Retina (tissue), 1 donor: Measurements from ENCODE around the gene PI16.
A peak's percentile ranks its signal among the peaks of the same experiment; 100 is the strongest.

Experiments
- DNase-seq: peaks from one replicate; pipeline ENCODE4 v3.0.0-alpha.2; 2016

The PI16 gene, protein sequence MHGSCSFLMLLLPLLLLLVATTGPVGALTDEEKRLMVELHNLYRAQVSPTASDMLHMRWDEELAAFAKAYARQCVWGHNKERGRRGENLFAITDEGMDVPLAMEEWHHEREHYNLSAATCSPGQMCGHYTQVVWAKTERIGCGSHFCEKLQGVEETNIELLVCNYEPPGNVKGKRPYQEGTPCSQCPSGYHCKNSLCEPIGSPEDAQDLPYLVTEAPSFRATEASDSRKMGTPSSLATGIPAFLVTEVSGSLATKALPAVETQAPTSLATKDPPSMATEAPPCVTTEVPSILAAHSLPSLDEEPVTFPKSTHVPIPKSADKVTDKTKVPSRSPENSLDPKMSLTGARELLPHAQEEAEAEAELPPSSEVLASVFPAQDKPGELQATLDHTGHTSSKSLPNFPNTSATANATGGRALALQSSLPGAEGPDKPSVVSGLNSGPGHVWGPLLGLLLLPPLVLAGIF

DNA sequence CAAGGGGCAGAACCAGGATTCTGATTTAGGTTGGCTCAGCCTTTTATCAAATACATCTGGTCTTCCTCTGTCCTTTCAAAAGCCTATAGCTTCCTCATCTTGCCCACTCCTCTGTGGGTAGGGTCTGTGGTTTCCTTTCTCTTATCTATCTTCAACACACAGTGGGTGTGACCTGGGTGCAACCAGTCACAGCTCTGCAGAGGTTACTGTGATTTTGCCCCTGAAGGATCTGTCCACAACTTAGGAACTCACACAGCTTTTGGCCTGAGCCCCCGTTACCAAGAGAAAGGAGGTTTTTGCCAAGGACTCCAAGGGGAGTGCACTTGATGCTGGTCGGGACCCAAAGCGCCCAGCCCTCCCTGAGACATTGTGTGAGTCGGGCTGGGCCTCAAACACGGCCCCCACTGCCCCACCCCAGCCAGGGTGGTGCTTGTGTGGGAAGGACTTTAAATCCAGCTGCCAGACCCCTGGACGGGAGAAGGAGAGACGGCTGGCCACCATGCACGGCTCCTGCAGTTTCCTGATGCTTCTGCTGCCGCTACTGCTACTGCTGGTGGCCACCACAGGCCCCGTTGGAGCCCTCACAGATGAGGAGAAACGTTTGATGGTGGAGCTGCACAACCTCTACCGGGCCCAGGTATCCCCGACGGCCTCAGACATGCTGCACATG, at the start of gene PI16:
TSS of gene PI16 (plus strand) at position 477 of the 670 bp plus-strand sequence. CDS start at position 500, 23 bp downstream.
- DNase-seq = no peak

DNA sequence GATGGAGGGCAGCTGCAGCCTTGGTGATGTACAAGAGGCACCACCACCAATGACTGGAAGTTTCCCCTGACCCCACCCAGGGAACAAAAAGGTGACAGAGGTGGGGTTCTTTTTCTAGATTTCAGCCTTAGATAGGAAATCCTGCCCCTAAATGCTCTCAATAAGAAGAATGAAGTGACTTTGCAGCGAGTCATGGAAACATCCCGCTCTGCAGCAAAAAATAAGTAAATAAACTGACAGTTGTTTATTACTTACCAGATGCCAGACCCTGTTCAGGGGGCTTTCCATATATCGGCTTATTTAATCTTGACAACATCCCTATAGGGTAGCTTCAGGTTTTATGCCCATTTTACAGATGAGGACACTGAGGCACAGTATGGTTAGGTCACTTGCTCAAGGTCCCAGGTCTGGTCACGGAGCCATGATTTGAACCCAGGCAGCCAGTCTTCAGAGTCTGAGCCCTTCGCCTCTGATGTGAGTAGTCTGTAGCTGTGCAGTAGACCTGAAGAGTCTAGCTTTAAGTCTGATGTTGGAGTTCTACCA, 49.6 kb upstream of the PI16 start:
- DNase-seq = no peak

DNA sequence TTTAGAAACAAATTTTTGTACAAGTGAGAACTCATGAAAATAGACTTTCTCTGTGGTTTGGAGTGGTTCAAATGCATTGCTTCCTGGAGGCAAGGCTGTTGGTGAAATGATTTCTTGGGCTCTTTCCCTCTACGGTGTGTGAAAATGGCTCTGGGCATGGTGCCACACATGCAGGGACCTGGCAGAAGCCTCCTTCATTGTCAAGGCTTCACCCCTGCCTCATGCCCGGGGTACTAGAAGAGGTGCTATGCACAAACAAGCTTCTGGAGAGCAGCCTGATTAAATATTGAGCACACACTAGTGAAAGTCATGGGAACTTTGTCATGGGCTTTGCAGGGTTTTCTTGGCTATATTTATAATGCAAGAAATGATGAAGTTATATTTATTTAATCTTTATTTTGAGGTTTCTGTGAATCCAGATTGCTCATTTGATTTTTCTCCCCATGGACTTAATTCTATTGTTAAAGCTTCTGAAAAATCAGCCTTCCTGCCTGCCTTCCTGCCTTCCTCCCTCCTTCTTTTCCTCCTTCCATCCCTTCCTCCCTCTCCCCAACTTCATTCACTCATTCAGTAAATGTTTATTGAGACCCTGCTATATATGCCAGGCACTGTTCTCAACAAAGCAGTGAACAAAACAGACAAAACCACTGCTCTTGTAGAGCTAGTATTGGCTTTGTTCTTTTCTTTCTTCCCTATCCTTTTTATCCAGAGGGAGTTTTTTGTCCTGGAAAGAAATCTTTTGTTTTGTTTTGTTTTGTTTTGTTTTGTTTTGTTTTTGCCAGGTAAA, 47.8 kb upstream of the PI16 start:
- DNase-seq = no peak

DNA sequence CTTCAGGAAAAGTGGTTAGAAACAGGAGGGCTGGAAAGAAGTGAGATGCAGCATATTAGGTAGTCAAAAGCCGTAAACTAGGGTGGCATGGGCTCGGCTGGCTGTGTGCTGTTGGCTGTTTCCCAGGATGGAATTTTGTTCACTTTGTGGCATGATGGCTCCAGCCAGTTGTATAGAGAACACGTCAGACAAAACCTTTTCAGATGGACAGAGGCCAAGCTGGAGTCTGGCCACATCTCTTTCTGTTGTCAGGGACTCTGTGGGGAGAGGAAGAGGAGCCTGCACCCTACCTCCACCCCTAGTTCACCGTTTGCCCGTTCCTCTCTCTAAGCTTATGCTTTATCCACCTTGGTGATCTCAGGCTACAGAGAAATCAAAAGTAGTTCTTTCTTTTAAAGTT, 46.8 kb upstream of the PI16 start:
- no peak for DNase-seq

DNA sequence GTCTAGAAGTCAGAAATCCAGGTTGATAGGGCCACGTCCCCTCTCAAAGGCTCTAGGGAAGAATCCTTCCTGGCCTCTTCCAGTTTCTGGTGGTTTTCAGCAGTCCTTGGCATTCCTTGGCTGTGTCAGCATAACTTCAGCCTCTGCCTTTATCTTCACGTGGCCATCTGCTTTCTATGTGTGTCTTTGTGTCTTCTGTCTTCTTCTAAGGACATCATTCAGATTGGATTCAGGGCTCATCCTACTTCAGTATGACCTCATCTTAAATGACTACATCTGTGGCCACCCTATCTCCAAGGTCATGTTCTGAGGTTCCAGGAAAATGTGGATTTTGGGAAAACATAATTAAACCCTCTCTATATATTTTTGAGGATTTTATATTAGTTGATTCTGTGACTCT, 45.8 kb upstream of the PI16 start:
- no peak for DNase-seq

DNA sequence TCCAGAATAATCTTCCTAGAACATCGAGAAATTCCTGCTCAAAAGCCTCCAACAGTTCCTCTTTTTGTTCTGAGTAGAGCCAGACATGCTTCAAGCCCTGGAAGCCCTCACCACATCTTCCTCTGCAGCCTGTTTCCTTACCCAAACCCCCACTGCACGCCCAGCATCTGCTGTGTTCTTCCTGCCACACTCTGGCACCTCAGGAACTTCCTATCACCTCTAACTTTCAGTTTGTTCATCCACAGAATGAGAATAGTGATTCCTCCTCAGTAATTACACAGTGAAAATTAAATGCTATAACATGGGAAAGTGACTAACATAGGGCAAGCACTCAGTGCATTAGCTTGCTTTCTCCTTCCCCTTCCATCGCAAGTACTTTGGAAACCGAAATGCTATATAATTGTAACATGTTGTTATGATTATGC, 42.5 kb upstream of the PI16 start:
- no peak for DNase-seq

DNA sequence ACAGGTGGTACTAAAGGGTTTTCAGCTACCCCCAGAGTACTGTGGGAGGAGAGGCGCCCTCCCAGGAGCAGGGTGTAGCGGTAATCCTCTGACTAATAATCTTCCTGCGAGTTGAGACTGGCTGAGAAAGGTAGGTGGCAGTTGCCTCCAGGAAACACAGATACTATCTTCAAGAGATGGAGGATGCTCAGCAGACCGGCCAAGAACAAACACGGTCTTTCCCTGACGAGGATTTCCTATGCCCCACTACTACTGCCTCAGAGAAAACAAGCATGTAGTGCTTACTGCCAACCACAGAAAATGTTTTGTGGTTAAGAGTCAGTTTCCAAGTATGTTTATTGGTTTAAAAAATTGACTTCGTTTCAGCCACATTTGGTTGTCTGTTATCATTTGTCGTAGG, 42.0 kb upstream of the PI16 start:
- DNase-seq = no peak

DNA sequence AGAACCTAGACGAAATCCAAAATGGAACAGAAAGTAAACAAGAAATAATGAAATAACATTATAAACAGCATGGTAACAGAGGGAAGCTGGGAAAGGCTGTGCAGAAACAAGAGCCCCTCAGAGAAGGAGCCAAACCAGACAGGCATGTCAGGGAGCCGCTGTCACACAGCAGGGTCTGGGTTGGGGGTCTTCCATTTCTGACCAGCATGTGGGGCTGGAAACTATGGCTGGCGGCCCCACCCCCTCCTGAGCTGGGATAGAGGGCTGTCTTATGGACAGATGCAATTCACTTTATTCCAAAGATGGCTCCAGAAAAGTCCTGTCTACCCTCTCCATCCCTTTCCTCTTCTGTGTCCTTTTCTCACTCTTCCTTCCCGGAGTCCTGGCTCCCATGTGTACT, 41.5 kb upstream of the PI16 start:
- no peak for DNase-seq

DNA sequence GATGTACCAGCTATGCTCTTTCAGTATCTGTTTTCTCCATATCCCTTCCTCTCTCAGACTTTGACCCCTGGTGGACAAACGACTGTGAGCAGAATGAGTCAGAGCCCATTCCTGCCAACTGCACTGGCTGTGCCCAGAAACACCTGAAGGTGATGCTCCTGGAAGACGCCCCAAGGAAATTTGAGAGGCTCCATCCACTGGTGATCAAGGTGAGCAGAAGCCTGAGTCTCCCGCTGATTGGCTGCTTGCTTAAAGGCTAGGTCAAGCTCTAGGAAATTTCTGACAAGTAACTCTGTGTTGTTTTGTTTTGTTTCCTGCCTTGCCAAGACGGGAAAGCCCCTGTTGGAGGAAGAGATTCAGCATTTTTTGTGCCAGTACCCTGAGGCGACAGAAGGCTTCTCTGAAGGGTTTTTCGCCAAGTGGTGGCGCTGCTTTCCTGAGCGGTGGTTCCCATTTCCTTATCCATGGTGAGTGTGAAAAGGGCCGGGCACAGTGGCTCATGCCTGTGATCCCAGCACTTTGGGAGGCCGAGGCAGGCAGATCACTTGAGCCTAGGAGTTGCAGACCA, 40.2 kb upstream of the PI16 start:
- DNase-seq = no peak

DNA sequence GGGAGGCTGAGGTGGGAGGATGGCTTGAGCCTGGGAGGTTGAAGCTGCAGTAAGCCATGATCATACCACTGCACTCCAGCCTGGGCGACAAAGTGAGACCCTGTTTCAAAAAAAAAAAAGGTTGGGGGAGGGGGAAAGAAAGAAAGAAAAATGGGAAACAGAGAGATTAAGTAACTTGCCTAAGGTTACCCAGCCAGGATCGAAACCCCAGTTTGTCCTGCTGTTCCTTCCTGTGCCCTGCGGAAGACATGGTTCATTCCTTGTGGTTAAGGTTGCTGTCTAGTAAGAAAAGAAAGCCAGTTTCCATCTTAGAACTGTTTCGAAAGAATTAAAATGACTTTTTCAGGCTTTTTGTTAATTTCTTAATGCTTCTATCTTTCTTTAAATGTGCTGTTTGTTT, 38.9 kb upstream of the PI16 start:
- no peak for DNase-seq

DNA sequence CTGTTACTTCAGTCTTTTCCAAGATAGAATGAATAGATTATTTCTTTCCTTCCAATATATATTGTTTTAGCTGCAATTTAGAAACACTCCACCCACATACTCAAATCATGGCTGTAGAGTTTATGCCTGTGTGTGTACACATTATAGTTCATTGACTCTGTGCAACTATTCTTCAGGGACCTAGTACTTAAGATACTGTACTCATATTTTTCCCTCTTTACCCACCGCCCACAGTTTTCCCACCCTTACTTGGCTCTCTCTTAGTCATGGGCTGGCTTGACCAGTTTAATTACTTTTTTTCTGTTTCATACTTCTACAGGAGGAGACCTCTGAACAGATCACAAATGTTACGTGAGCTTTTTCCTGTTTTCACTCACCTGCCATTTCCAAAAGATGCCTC, 38.4 kb upstream of the PI16 start:
- no peak for DNase-seq

DNA sequence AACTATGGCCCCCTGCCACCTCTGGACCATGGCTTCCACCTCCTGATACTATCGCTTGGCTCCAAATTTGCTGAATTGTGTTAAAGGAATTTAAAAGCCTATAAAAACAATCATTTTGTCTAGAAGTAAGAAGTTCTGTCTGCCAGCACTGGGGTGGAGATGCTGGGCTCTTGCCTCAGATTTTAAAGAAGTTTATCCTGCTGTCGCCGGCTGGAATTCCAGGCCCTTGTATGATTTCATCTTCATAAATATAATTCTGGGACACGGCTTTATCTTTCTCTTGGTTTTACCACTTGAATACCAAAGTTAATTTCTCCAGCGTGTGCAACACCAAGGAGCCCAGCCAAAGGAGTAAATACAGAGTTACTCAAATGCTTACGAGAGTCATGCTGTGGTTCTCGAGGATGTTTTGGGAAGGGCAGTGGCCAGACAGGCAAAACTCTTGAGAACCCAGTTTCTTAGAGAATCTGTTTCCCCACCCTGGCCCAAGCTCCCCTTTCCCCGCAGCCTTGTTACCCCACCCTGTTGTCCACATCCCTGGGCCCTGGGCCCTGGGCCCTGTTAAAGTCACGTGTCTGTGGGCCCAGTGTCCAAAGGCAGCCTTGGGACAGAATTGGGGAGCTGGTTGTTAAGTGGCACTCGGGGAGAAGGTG, 36.9 kb upstream of the PI16 start:
- DNase-seq = no peak

DNA sequence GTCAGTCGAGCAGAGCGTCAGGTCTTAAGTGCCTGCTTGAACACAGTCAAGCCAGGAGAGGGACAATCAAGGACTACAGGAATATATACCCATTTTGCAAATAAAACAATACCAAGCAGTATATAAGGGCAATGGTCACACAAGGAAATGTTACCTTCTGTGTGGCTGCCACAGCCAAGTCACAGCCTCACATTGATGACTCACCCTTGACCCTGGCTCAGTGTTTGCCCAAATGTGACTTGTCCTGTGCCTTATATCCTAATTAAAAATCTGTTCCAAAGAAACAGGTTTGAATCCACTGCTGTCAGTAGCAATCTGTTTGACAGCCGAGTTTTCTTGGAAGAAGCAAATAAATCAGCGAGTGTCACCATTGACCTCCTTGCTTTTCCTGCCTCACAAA, 34.5 kb upstream of the PI16 start:
- DNase-seq = no peak

DNA sequence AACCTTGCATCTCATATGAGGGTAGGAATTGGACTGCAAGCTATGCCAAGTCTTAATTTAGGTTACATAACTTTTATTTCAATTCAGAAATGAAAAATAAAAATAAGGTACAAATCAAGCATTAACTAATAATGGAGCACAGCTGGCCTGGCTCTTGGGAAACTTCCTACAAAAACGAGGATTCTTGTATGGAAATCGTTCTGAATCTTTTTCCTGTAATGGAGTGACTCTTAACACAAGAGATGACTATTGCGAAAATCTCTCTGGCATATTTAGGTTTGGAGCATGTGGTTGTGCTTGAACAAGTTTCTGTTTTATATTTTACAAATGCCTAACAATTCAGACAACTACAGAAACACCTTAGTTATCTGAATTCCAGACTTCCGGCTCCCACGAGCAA, 34.0 kb upstream of the PI16 start:
- DNase-seq = no peak

DNA sequence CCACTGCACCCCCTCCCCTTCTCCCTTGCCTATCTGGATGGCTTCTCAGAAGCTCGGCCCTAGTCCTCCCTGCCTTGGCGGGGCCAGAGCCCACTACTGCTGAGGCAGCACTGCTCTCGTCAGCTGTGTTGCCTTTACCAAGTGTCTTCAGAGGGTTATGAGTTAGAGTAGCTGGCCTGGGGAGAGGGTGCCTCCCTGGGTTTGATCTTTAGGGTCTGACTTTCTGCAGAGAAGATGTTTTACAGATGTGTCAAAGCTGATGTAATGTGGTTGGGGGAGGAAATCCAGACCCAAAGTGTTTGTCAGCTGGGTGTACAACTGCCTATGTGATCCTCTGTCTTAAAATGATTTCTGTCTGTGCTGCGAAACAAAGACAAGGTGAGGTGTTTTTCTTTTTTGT, 30.4 kb upstream of the PI16 start:
- DNase-seq = no peak

DNA sequence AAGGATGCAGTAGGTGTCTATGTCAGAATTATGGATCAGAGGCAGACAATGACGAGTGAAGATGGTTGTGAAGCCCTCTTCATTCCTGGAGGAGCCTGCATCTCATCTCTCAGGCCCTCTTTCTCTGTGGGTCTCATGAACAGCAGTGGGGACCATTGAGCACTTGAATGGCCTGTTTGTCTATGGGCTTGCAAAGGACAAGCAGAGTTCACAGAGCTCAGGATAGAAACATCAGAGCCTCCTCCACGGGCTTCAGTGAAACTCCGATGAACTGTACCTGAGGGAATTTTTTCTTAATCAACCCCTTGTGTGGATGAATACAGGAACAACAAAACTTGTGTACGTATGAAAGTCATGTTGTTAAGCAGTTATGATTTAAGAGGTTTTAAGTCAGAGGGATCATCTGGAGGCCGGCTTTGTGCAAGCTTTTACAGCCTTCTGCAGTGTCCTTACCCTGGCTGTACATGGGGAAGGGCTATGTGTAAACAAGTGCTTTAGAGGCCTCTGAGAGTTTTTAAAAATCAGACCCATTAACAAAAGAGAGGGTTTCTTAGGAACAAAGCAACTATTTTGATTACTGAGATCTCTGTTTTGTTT, 29.7 kb upstream of the PI16 start:
- DNase-seq = no peak

DNA sequence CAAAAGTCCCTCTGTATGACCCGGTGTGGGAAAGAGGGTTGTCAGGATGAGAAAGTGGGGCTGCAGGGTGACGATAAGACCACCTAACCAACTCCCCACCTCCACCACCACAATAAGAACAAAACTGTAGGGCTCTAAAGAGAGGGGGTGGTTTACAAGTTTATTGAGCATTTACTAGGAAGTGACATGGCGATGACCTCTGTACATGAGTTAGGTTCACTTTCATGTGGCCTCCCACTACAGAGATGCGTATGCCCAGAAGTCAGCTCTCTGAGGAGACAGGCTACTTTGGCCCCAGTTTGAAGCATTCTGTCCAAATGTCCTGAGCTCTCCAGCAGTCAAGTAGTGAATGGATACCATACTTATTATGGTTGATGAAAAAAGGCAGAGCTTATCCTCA, 28.7 kb upstream of the PI16 start:
- no peak for DNase-seq

DNA sequence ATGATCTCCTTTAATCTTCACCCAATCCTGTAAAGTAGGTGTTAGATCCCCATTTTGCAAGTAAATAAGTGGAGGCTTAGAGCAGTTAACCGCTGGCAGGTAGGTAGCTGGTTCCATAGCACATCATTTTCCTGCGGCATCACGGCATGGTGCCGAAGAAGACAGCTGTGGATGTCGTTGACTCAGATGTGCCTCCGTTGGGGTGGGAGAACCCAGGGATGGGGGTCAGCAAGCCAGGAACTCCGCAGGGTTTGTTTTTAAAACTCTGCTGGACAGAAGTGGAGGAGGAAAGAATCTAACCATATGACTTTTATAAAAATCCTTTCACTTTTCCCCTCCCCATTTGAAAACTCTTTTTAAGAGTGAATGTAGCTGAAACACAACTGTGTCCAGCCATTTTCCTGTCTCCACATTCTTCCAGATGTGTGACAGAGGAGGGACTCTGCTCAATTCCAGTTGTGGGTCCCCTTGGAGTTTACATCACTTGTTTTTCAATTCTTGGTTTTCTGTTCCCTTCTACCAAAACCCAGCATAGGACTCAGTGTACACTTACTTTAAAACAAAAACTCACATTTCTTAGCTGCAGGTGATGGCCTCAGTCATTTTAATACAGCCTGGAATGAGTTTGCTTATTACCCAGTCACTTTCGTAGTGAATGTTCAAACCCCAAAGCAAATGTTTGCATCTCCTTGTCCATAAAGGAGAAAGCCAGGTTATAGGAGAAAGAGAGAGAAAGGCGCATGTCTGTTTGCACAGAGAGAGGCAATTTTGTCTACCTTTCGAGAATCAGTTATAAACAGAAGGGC, 27.6 kb upstream of the PI16 start:
- no peak for DNase-seq

DNA sequence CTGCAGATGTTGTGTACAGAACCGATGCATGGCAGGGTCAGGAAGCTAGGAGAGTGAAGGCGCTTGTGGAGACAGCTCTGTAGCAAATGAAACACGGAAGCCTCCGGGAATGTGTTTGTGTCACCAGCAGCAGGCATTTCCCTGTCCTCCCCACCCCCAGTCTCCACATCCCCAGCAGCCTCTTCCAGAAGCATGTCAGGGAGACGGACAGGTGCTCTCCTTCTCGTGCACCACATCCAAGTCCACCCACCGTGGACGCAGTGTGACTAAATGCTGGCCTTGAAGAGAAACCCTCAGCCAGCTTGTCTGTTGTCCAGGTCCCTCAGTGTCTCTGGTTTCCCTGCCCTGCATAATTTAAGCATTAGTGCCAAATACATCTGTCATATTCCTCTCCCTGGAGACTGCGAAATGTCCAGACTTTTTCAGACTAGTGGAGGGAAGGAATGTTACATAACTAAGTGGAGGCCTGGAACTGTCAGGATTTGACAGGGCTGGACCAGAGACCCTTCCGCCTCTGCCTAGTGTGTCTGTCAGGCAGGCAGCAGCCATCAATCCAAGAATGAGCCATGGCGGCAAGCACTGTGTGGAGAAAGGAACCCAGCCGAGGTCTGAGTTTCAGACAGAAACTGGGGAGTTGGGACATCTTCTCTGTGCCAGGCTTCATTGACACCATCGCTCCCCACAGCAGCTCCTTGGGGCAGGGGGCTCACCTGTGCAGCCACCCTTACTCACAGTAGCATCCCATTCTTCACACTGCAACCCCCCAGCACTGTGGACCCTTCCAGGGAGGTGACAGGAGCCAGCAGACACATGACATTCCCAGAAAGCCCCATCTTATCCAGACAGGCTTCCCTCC, 26.6 kb upstream of the PI16 start:
- DNase-seq = peak; percentile 39

DNA sequence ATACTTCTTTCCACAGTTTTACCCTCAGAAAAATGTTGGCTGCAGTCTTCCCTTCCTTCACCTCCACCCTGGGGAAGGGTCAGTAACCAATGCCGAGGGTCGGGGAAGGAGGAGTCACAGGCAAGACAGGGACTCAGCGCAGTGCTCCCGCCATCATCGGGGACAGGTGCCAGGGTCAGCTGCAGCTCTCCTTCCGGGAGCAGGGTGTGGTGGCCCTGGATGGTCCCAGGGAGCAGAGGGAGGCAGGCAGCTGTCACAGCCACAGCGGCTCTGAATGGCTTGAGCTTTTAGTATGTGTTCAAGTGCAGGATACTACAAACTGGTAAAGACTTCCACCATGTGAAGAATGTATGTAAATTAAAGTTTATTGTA, 26.0 kb upstream of the PI16 start:
- DNase-seq = peak; percentile 5
